ENCODE results near the gene NXNL1. TPM values are rescaled to one million over a fixed set of nuclear protein-coding genes. Genes with fewer than 3 reads are reported as not detected.
"Not testable (repeated sequence)": the region's sequence is repeated elsewhere in the genome, so short reads cannot be mapped to it uniquely, and the experiment has no call there.

The NXNL1 gene, protein sequence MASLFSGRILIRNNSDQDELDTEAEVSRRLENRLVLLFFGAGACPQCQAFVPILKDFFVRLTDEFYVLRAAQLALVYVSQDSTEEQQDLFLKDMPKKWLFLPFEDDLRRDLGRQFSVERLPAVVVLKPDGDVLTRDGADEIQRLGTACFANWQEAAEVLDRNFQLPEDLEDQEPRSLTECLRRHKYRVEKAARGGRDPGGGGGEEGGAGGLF
- total RNA-seq (under 1 TPM in 1 of 5 donors, not detected in 4; 0.92 TPM), polyA plus RNA-seq (not detected)
- long read RNA-seq, donor 1 = 0 reads
- long read RNA-seq, donor 2 = 0 reads
- long read RNA-seq, donor 3 = 0 reads
- long read RNA-seq, donor 4 = 0 reads
- long read RNA-seq, donor 5 = 0 reads
- long read RNA-seq, donor 6 = 0 reads
- long read RNA-seq, donor 7 = 0 reads
- long read RNA-seq, donor 8 = 0 reads
- long read RNA-seq, donor 9 = 0 reads
- long read RNA-seq, donor 10 = 0 reads

DNA sequence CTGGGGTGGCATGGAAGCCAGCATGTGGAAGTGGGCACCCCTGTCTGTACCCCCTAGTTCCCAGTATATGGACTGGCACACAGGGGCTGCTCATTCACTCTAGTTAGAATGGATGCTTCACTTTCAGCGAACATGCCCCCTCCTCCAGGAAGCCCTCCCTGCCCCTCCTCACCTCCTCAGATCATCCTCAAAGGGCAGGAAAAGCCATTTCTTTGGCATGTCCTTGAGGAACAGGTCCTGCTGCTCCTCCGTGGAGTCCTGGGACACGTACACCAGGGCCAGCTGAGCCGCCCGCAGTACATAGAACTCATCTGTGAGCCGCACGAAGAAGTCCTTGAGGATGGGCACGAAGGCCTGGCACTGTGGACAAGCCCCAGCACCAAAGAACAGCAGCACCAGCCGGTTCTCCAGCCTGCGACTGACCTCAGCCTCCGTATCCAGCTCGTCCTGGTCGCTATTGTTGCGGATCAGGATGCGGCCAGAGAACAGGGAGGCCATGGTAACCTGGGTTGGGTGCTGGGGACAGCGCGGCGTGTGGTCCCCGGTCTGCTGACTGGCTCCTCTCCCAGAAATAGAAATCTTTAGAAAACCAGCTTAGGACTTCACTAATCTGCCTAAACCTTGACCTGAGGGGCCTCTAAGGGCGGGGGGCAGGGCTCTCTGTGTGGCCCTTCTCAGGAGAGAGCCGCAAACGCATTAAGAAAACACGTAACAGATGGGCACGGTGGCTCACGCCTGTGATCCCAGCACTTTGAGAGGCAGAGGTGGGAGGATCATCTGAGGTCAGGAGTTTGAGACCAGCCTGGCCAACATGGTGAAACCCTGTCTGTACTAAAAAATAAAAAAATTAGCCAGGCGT is at the start of gene NXNL1:
Gene NXNL1 (minus strand): TSS at position 555 of the 859 bp plus-strand sequence. CDS start 57 bp downstream, at position 498.
- WGBS, 5 donors = 77 to 87% (median 80%) methylated on average over 25 to 26 of the region's 26 CpGs
- Histone ChIP-seq H3K36me3 (no peaks in the 10 kb centered on the region), H3K4me3 (no peak within 1 kb of the TSS), H3K27me3 (peaks cover 0 to 71% (median 27%) of the 10 kb centered on the region in 3 donors), H3K27ac (no peak within 1 kb of the TSS), H3K4me1 (peaks cover 2 to 6% (median 4%) of the 10 kb centered on the region in 4 donors), H3K9me3 (no peaks in the 10 kb centered on the region)
- no peak for DNase-seq
- TF ChIP-seq POLR2A (IDR thresholded peaks at IDR 0.05) (no peak), POLR2AphosphoS5 (IDR thresholded peaks at IDR 0.05) (no peak), EP300 (IDR thresholded peaks at IDR 0.05) (no peak)
- TF ChIP-seq, protein P1, sequence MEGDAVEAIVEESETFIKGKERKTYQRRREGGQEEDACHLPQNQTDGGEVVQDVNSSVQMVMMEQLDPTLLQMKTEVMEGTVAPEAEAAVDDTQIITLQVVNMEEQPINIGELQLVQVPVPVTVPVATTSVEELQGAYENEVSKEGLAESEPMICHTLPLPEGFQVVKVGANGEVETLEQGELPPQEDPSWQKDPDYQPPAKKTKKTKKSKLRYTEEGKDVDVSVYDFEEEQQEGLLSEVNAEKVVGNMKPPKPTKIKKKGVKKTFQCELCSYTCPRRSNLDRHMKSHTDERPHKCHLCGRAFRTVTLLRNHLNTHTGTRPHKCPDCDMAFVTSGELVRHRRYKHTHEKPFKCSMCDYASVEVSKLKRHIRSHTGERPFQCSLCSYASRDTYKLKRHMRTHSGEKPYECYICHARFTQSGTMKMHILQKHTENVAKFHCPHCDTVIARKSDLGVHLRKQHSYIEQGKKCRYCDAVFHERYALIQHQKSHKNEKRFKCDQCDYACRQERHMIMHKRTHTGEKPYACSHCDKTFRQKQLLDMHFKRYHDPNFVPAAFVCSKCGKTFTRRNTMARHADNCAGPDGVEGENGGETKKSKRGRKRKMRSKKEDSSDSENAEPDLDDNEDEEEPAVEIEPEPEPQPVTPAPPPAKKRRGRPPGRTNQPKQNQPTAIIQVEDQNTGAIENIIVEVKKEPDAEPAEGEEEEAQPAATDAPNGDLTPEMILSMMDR (IDR thresholded peaks at IDR 0.05) = no peak
- intact Hi-C loops (cut with DNase I; ENCODE audit: low total_unique reads) = no loop called here

DNA sequence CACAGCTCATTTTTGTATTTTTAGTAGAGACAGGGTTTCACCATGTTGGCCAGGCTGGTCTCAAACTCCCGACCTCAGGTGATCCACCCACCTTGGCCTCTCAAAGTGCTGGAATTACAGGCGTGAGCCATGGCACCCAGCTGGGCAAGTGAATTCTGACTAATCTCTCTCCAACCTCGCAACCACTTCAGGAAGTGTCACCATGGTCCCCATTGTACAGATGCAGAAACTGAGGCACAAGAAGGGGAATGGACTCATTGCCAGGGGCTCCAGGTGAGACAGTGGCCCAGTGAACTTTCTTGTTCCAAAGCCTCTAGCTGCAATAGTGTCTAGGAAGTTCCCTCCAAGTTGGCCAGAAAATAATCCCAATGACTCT is 47.8 kb upstream of the NXNL1 start:
- intact Hi-C loops (cut with DNase I; ENCODE audit: low total_unique reads); H3K4me3 ChIP-seq; DNase-seq; H3K9me3 ChIP-seq; H3K27me3 ChIP-seq: not testable (repeated sequence)
- peak overlapping the region in 4 of 5 donors; percentile 20 to 60 (median 45) for H3K27ac ChIP-seq
- WGBS, 5 donors = 80 to 96% (median 83%) methylated on average over 3 of the region's 3 CpGs
- H3K36me3 ChIP-seq = peaks cover 0 to 31% (median 21%) of the 10 kb centered on the region in 4 donors
- H3K4me1 ChIP-seq = peaks cover 20 to 68% (median 52%) of the 10 kb centered on the region in 4 donors

DNA sequence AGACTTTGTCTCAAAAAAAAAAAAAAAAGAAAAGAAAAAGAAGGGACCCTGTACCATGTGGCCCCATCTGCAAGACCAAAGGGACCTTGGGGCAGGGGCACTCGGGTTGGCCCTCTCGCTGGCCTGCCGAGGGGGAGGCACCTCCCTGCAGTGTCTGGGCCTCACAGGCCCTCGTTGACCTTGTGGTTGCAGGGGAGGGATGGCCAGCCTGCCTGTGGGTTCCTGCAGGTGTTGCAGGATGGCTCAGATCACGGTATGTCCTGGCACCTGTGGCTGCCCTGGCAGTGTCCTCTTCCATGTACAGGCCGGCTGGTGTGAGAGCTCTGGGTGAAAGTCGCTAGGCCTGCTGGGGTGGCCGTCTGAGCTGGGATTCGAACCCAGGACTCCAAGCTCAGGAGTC is 46.0 kb upstream of the NXNL1 start:
- Histone ChIP-seq H3K9me3 (no peaks in the 10 kb centered on the region), H3K4me3 (no peak overlapping the region), H3K27me3 (no peaks in the 10 kb centered on the region), H3K4me1 (peaks cover 13 to 53% (median 39%) of the 10 kb centered on the region in 4 donors), H3K36me3 (peaks cover 0 to 41% (median 25%) of the 10 kb centered on the region in 4 donors), H3K27ac (no peak overlapping the region)
- intact Hi-C loops (cut with DNase I; ENCODE audit: low total_unique reads) = no loop called here
- no peak for DNase-seq
- 75 to 90% (median 81%) methylated on average over 9 of the region's 9 CpGs for WGBS, 5 donors
- no peak for TF ChIP-seq EP300 (IDR thresholded peaks at IDR 0.05)
- no peak for TF ChIP-seq POLR2AphosphoS5 (IDR thresholded peaks at IDR 0.05)
- TF ChIP-seq, protein P1 (IDR thresholded peaks at IDR 0.05) = no peak
- no peak for TF ChIP-seq POLR2A (IDR thresholded peaks at IDR 0.05)

DNA sequence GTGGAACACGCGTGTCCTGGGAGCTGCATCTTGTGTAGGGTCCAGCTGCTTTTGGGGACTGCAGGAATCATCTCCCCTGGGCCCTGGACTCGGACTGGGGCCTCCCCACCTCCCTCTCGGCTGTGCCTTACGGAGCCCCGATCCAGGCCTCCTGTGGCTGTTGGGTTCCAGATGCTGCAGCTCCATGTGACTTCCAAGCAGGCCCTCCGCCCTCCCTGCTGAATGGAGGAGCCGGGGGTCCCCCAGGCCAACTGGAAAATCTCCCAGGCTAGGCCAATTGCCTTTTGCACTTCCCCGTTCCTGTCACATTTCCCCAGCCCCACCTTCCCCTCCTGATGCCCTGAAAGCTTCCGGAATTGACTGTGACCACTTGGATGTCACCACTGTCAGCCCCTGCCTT is 44.5 kb upstream of the NXNL1 start:
- peaks cover 6 to 48% (median 35%) of the 10 kb centered on the region in 4 donors for H3K4me1 ChIP-seq
- H3K36me3 ChIP-seq = peaks cover 0 to 53% (median 38%) of the 10 kb centered on the region in 4 donors
- 70 to 81% (median 78%) methylated on average over 4 to 10 of the region's 10 CpGs for WGBS, 5 donors
- H3K4me3 ChIP-seq = no peak overlapping the region
- no peaks in the 10 kb centered on the region for H3K27me3 ChIP-seq
- TF ChIP-seq POLR2AphosphoS5 (IDR thresholded peaks at IDR 0.05) = no peak
- no peak for TF ChIP-seq EP300 (IDR thresholded peaks at IDR 0.05)
- no peak for TF ChIP-seq POLR2A (IDR thresholded peaks at IDR 0.05)
- TF ChIP-seq, protein P1 (IDR thresholded peaks at IDR 0.05) = no peak
- H3K9me3 ChIP-seq = no peaks in the 10 kb centered on the region
- DNase-seq = peak in 1 of 2 donors; percentile 65
- peak overlapping the region in 3 of 5 donors; percentile 8 to 26 (median 17) for H3K27ac ChIP-seq
- intact Hi-C loops (cut with DNase I; ENCODE audit: low total_unique reads) = no loop called here

Measured in stomach (tissue), 19 donors.